ENCODE results near the gene CTNNBIP1.
"Not testable (repeated sequence)": the region's sequence is repeated elsewhere in the genome, so short reads cannot be mapped to it uniquely, and the experiment has no call there.

The CTNNBIP1 gene

DNA sequence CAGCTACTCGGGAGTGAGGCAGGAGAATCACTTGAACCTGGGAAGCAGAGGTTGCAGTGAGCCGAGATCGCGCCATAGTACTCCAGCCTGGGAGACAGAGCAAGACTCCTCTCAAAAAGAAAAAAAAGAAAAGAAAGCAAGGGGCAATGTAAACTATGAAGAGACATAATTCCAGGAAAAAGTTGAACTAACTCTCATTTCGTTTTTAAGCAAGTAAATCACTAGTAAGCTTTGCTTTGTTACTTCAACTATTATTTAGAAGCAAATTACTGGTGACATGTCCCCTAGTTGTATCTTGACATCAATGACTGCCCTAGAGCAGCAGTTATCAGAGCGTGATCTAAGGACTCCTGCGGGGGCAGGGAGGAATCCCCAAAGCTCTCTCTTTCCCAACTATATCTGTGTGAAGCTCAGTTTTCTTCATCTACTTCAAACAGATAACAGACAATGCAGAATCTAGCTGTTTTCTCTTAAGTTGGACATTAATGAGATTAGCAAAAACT lies 105.0 kb downstream of the CTNNBIP1 start:
- no peak for DNase-seq (ENCODE audit: low read depth in 2 of 2)

DNA sequence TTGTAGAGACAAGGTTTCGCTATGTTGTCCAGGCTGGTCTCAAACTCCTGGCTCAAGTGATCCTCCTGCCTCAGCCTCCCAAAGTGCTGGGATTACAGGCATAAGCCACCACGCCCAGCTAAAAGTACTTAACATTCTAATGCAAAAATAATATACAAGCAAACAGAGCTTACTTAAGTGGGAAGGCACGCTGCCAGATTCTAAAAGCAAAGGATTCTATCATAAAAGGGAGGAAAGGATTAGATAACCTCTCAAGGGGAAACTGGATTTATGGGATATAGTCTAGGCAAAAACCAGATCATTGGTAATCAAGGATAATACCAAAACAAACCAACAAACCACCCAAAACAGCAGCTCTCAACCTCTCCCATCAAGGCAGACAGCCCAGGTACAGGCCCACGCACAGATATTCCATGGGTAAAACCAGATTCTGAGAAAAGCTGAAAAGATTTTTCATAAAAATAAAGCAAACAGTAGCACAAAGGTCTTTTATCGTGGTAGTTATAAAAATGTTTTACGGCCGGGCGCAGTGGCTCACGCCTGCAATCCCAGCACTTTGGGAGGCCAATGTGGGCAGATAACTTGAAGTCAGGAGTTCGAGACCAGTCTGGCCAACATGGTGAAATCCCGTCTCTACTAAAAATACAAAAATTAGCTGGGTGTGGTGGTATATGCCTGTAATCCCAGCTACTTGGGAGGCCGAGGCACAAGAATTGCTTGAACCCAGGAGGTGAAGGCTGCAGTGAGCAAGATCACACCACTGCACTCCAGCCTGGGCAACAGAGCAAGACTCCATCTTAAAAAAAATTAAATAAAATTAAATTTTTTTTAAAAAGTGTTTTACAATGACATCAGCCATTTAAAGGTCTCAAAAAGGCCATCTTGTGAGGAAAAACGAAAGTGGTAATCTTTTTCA lies 106.8 kb downstream of the CTNNBIP1 start:
- not testable (repeated sequence) for DNase-seq (ENCODE audit: low read depth in 2 of 2)

DNA sequence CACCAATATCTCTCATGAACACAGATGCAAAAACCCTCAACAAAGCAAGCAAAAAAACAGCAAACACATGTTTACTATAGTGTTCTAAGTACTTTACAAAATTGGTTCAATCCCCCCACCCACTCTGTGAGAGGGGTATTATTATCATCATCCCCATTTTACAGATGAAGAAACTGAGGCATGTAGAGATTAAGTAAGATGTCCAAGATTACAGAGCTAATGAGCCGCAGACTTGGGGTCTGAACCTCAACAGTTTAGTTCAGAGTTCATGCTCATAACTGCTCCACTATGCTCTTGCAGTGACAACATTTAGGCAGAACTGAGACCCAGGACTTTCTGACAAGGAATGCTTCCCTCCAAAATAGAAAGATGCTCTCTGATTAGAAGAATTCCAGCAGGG lies 108.2 kb downstream of the CTNNBIP1 start:
- no peak for DNase-seq (ENCODE audit: low read depth in 2 of 2)
